Activated B cell treated with CpG ODN at 0.5 μM for 24 hours (primary cell): Measurements from ENCODE around the gene LIG1. TPM values are rescaled to one million over a fixed set of nuclear protein-coding genes. Genes with fewer than 3 reads are reported as not detected.

Source experiments
- ATAC-seq: fragments of 200-7000 bp; cut with Tn5 transposase; one replicate; pipeline ENCODE4 v1.10.0; 2021; ENCODE audit warnings: low read depth, mild to moderate bottlenecking, moderate library complexity
- CTCF ChIA-PET: fragments of 350-600 bp; sonication (Branson Sonifier 250); formaldehyde crosslinking; loops from one replicate; lab custom pipeline; 2021; ENCODE audit warnings: antibody characterized with exemption; lab: Charles Lee
- POLR2A ChIA-PET: fragments of 350-600 bp; sonication (Branson Sonifier 250); formaldehyde crosslinking; loops from one replicate; lab custom pipeline; 2021; ENCODE audit warnings: antibody characterized with exemption; lab: Charles Lee
- DNase-seq: peaks from one replicate; pipeline ENCODE4 v3.0.0; 2022
- H3K27ac Mint-ChIP-seq: one replicate; pipeline ENCODE4 v1.8.0; 2020; ENCODE audit warnings: mixed read lengths
- H3K27me3 Mint-ChIP-seq: one replicate; pipeline ENCODE4 v1.8.0; 2021; ENCODE audit warnings: mixed read lengths
- H3K36me3 Mint-ChIP-seq: one replicate; pipeline ENCODE4 v1.8.0; 2021; ENCODE audit warnings: low read depth, mixed read lengths
- H3K4me1 Mint-ChIP-seq: one replicate; pipeline ENCODE4 v1.8.0; 2021; ENCODE audit warnings: mixed read lengths
- H3K4me3 Mint-ChIP-seq: one replicate; pipeline ENCODE4 v1.8.0; 2020; ENCODE audit warnings: mild to moderate bottlenecking, mixed read lengths
- H3K9me3 Mint-ChIP-seq: one replicate; pipeline ENCODE4 v1.8.0; 2020; ENCODE audit warnings: mixed read lengths
- CTCF ChIP-seq: fragments of 200-600 bp; IDR thresholded peaks from one replicate; pipeline ENCODE4 v1.8.0; 2022; ENCODE audit warnings: antibody characterized with exemption, mild to moderate bottlenecking
- intact Hi-C: fragments of 100-400 bp; cut with micrococcal nuclease; formaldehyde crosslinking; loops from one replicate; pipeline ENCODE4 v1.15.1; 2024
- total RNA-seq: library from RNA; stranded (reverse); gene quantifications from 2 replicates; pipeline ENCODE4 v1.2.3, GENCODE V29; 2022

Gene LIG1
- total RNA-seq, 1 donor from 2014 or later: 41.8 TPM

DNA sequence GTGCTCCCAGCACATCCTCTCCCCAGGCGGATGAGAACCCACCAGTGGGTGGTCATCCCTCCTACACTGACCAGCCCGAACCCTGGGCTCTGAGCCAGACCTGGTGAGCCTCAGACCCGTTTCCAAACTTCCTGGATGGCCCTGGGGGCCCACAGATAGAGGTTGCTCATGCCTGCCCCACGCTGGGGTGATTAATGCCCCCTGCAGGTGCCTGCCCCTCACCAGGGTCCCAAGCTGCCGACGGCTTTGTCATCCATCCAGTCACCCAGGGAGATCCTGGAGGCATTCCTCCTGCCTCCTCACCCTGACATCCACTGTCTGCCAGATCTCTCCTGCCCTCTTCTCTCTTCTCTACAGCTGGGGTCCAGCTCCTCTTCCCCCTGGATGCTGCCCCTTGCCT, 31.1 kb downstream of the LIG1 start:
- no peak for TF ChIP-seq CTCF
- intact Hi-C loops: no loop called here
- ATAC-seq (no peak), DNase-seq (no peak)
- no peaks in the 10 kb centered on the region for H3K27me3 Mint-ChIP-seq
- peaks cover 47% of the 10 kb centered on the region for H3K36me3 Mint-ChIP-seq
- no peaks in the 10 kb centered on the region for H3K9me3 Mint-ChIP-seq
- no peak overlapping the region for H3K4me3 Mint-ChIP-seq
- ChIA-PET CTCF (no interaction called here), POLR2A (no interaction called here)
- H3K4me1 Mint-ChIP-seq: no peaks in the 10 kb centered on the region
- no peak overlapping the region for H3K27ac Mint-ChIP-seq

GRCh38 chr19:48137411-48137810, 32.7 kb downstream of the LIG1 start:
- Mint-ChIP-seq H3K36me3 (peaks cover 35% of the 10 kb centered on the region), H3K27ac (no peak overlapping the region)
- TF ChIP-seq CTCF: no peak

GRCh38 chr19:48136547-48136946, 33.6 kb downstream of the LIG1 start:
- ChIA-PET CTCF (no interaction called here), POLR2A (no interaction called here)
- H3K4me1 Mint-ChIP-seq: no peaks in the 10 kb centered on the region
- H3K9me3 Mint-ChIP-seq: no peaks in the 10 kb centered on the region
- ATAC-seq (no peak), DNase-seq (no peak)
- TF ChIP-seq CTCF: no peak
- H3K36me3 Mint-ChIP-seq: peaks cover 41% of the 10 kb centered on the region
- no peak overlapping the region for H3K4me3 Mint-ChIP-seq
- H3K27ac Mint-ChIP-seq: no peak overlapping the region
- no peaks in the 10 kb centered on the region for H3K27me3 Mint-ChIP-seq
- intact Hi-C loops: no loop called here

More at GRCh38 chr19:48137411-48137810, 32.7 kb downstream of the LIG1 start:
- no peak for ATAC-seq
- DNase-seq: no peak
- Mint-ChIP-seq H3K4me3 (no peak overlapping the region), H3K4me1 (no peaks in the 10 kb centered on the region), H3K27me3 (no peaks in the 10 kb centered on the region), H3K9me3 (no peaks in the 10 kb centered on the region)
- POLR2A ChIA-PET: no interaction called here
- CTCF ChIA-PET: no interaction called here
- intact Hi-C loops: no loop called here

DNA sequence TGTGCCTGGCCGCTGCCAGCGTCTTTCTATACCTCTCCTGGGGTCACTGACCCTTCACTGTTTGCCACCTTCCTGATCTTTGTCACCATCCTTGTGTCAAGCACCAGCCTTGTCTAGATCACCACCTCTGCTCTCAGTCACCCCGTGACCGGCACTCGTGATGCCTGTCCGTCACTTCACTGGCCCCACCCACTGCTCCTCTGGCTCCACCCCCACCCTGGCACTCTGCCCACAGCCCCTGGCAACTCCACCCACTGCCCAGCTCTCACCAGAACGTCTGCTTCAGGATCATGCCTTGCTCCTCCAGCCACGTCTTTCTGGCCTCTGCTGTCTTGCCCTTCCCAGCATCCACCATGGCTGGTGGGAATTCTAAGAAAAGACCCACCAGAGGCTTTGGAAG, 34.7 kb downstream of the LIG1 start:
- CTCF ChIA-PET: no interaction called here
- ATAC-seq (no peak), DNase-seq (no peak)
- Mint-ChIP-seq H3K27ac (no peak overlapping the region), H3K27me3 (no peaks in the 10 kb centered on the region), H3K36me3 (peaks cover 47% of the 10 kb centered on the region), H3K4me3 (no peak overlapping the region), H3K4me1 (no peaks in the 10 kb centered on the region), H3K9me3 (no peaks in the 10 kb centered on the region)
- intact Hi-C loops: no loop called here
- TF ChIP-seq CTCF: no peak
- POLR2A ChIA-PET: no interaction called here

- no peak overlapping the region for H3K27ac Mint-ChIP-seq
- no peak for DNase-seq
- no peak overlapping the region for H3K4me3 Mint-ChIP-seq
- H3K36me3 Mint-ChIP-seq: peaks cover 52% of the 10 kb centered on the region
- no peak for ATAC-seq
- no peak for TF ChIP-seq CTCF
- ChIA-PET CTCF (no interaction called here), POLR2A (no interaction called here)
- intact Hi-C loops: no loop called here
- H3K27me3 Mint-ChIP-seq: no peaks in the 10 kb centered on the region
- H3K4me1 Mint-ChIP-seq: no peaks in the 10 kb centered on the region
- H3K9me3 Mint-ChIP-seq: no peaks in the 10 kb centered on the region
Observed at GRCh38 chr19:48133094-48133493, 37.0 kb downstream of the LIG1 start.
